Muscle layer of colon (tissue), 2 donors: ENCODE measurements around the gene COPA.

ENCODE experiments used
- H3K27ac ChIP-seq: one replicate; pipeline ENCODE4 v1.7.0; 2013; ENCODE audit warnings: low read depth, mild to moderate bottlenecking, low read length, moderate library complexity
- H3K27me3 ChIP-seq, 2 donors: one replicate each; pipeline ENCODE4 v1.7.0; 2013; ENCODE audit warnings: low read length in 2 of 2, mild to moderate bottlenecking in 2 of 2; ENCODE audit not compliant: insufficient read depth in 2 of 2, control insufficient read depth in 1 of 2
- H3K36me3 ChIP-seq: one replicate; pipeline ENCODE4 v1.7.0; 2013; ENCODE audit warnings: mild to moderate bottlenecking, low read length; ENCODE audit not compliant: insufficient read depth
- H3K4me1 ChIP-seq: one replicate; pipeline ENCODE4 v1.7.0; 2013; ENCODE audit warnings: mild to moderate bottlenecking, low read length; ENCODE audit not compliant: insufficient read depth
- H3K4me3 ChIP-seq, 2 donors: one replicate each; pipeline ENCODE4 v1.7.0; 2013; ENCODE audit warnings: low read length in 2 of 2, low read depth in 1 of 2, mild to moderate bottlenecking in 1 of 2, moderate library complexity in 1 of 2
- H3K9ac ChIP-seq: one replicate; pipeline ENCODE4 v1.7.0; 2013; ENCODE audit warnings: low read length
- H3K9me3 ChIP-seq: one replicate; pipeline ENCODE4 v1.7.0; 2013; ENCODE audit warnings: mild to moderate bottlenecking, low read length
- donor health status: abdominal sarcoma.
- donor health status: Adenocarcinoma of cecum.

Gene COPA

DNA sequence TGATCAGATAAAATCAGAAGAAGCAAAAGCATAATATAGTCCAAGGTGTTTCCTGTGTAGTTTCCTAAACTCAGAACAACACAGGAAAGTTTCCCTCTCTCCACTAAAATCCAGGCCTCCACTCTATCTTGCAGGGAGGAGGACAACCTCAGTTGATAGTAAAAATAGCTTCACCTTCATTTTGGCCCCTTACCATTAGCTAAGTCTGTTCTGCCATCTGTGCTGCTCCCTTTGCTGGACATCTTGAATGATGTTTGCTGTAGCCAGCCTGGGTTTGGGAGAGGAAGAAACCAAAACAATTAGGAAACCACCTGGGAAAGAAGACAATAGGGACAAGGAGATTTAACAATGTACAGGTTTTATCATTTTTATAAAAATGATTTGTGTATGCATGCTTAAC is 99.3 kb downstream of the COPA start:
- Histone ChIP-seq H3K9ac (no peak overlapping the region), H3K4me1 (peaks cover 5% of the 10 kb centered on the region), H3K36me3 (peaks cover 31% of the 10 kb centered on the region), H3K27me3 (no peaks in the 10 kb centered on the region), H3K27ac (no peak overlapping the region), H3K4me3 (no peak overlapping the region), H3K9me3 (no peaks in the 10 kb centered on the region)

DNA sequence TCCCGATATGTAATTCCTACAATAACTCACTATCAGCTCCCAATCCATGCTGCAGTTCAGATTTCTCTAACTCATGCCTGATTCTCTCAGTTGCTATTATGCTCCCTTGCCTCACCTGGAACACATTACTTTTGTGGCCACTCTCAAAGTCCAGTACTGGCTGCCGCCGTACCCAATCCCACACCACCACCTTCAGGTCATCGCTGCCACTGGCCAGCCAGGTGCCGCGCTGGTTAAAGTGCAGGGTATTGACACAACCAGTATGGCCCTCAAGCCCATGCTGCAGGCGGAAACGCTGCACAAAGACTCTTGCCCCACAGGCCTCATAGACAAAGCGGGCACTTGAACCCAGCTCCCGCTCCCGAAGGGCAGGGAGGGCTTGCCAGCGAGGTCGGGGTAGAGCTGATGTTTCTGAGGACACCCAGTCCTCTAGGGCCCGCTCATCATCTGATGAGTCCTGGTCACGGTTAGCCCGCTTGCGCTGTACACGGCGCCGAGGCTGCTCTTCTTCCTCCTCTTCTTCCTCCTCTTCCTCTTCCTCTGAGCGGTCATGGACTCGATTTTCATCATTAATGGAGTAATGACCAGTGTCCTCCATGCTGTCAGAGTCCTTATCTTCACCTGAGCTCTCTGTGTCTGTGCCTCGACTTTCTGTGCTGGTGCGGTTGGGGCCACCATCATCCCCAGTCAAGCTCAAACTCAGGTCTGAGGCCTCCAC is 103.3 kb downstream of the COPA start:
- Histone ChIP-seq H3K4me1 (peaks cover 5% of the 10 kb centered on the region), H3K4me3 (no peak overlapping the region), H3K9ac (no peak overlapping the region), H3K9me3 (no peaks in the 10 kb centered on the region), H3K27ac (no peak overlapping the region), H3K36me3 (peaks cover 56% of the 10 kb centered on the region), H3K27me3 (no peaks in the 10 kb centered on the region)
